SK-N-SH treated with all-trans-retinoic acid at 6 μM for 48 hours (cell line): ENCODE measurements around the gene PNMA8A.

ENCODE experiments used
- ATAC-seq: fragments of 200-7000 bp; cut with Tn5 transposase; 3 replicates; pipeline ENCODE4 v1.9.1; 2020; ENCODE audit warnings: mild to moderate bottlenecking, moderate library complexity
- ARNTL ChIP-seq: fragments of 450-650 bp; formaldehyde crosslinking; IDR thresholded peaks from 2 replicates; pipeline ENCODE4 v1.5.0; 2020; ENCODE audit warnings: low read depth, mild to moderate bottlenecking, moderate library complexity, borderline replicate concordance
- BACH2 ChIP-seq: fragments of 250-450 bp; sonication (Bioruptor Pico); IDR thresholded peaks from 2 replicates; pipeline ENCODE4 v1.9.0; 2021; ENCODE audit warnings: mild to moderate bottlenecking, borderline replicate concordance
- CSDC2 ChIP-seq: fragments of 250-450 bp; sonication (Bioruptor Pico); IDR thresholded peaks from 2 replicates; pipeline ENCODE4 v1.5.0; 2020; ENCODE audit warnings: mild to moderate bottlenecking, moderate library complexity
- CSRNP3 ChIP-seq: fragments of 250-450 bp; sonication (Bioruptor Pico); IDR thresholded peaks from 2 replicates; pipeline ENCODE4 v1.5.1; 2021; ENCODE audit warnings: mild to moderate bottlenecking, moderate library complexity
- ESRRG ChIP-seq: fragments of 250-450 bp; sonication (Bioruptor Pico); IDR thresholded peaks from 2 replicates; pipeline ENCODE4 v1.6.1; 2021; ENCODE audit warnings: mild to moderate bottlenecking
- GLIS3 ChIP-seq: fragments of 250-450 bp; sonication (Bioruptor Pico); IDR thresholded peaks from 2 replicates; pipeline ENCODE4 v1.5.0; 2020; ENCODE audit warnings: mild to moderate bottlenecking, moderate library complexity
- ISL1 ChIP-seq: fragments of 250-450 bp; sonication (Bioruptor Pico); IDR thresholded peaks from 2 replicates; pipeline ENCODE4 v2.1.2; 2022; ENCODE audit warnings: mild to moderate bottlenecking, moderate library complexity
- OSR1 ChIP-seq: fragments of 250-450 bp; sonication (Bioruptor Pico); IDR thresholded peaks from 2 replicates; pipeline ENCODE4 v1.8.0; 2022; ENCODE audit warnings: moderate library complexity, mild to moderate bottlenecking, inconsistent platforms
- POU6F1 ChIP-seq: fragments of 250-450 bp; sonication (Bioruptor Pico); IDR thresholded peaks from 2 replicates; pipeline ENCODE4 v1.8.0; 2021; ENCODE audit warnings: low read depth, mild to moderate bottlenecking, moderate library complexity, borderline replicate concordance
- PPARA ChIP-seq: fragments of 250-450 bp; sonication (Bioruptor Pico); IDR thresholded peaks from 2 replicates; pipeline ENCODE4 v1.5.0; 2020; ENCODE audit warnings: mild to moderate bottlenecking, borderline replicate concordance
- RARB ChIP-seq: fragments of 250-450 bp; sonication (Bioruptor Pico); IDR thresholded peaks from 2 replicates; pipeline ENCODE4 v1.8.0; 2021; ENCODE audit warnings: mild to moderate bottlenecking, moderate library complexity
- TCF4 ChIP-seq: fragments of 250-450 bp; sonication (Bioruptor Pico); IDR thresholded peaks from 2 replicates; pipeline ENCODE4 v1.8.0; 2021; ENCODE audit warnings: mild to moderate bottlenecking, moderate library complexity, borderline replicate concordance
- TOX ChIP-seq: fragments of 250-450 bp; sonication (Bioruptor Pico); IDR thresholded peaks from 2 replicates; pipeline ENCODE4 v1.8.0; 2021; ENCODE audit warnings: mild to moderate bottlenecking, moderate library complexity, borderline replicate concordance
- ZC3H10 ChIP-seq: fragments of 250-450 bp; sonication (Bioruptor Pico); IDR thresholded peaks from 2 replicates; pipeline ENCODE4 v1.5.1; 2021; ENCODE audit warnings: mild to moderate bottlenecking, moderate library complexity
- ZFP3 ChIP-seq: fragments of 250-450 bp; sonication (Bioruptor Pico); IDR thresholded peaks from 2 replicates; pipeline ENCODE4 v1.5.0; 2020; ENCODE audit warnings: mild to moderate bottlenecking, moderate library complexity
- ZFP30 ChIP-seq: fragments of 450-650 bp; formaldehyde crosslinking; IDR thresholded peaks from 2 replicates; pipeline ENCODE4 v1.5.0; 2022; ENCODE audit warnings: mild to moderate bottlenecking, moderate library complexity
- ZNF565 ChIP-seq: fragments of 450-650 bp; formaldehyde crosslinking; conservative IDR thresholded peaks from 2 replicates; pipeline ENCODE4 v1.5.0; 2020; ENCODE audit warnings: low read depth, mild to moderate bottlenecking, moderate library complexity
- ZNF70 ChIP-seq: fragments of 450-650 bp; formaldehyde crosslinking; IDR thresholded peaks from 2 replicates; pipeline ENCODE4 v1.5.0; 2020; ENCODE audit warnings: mild to moderate bottlenecking, moderate library complexity
- ZNF8 ChIP-seq: fragments of 450-650 bp; formaldehyde crosslinking; IDR thresholded peaks from 2 replicates; pipeline ENCODE4 v1.5.0; 2020; ENCODE audit warnings: mild to moderate bottlenecking, moderate library complexity
- TF ChIP-seq, protein P1 (sequence below): fragments of 250-450 bp; sonication (Bioruptor Pico); IDR thresholded peaks from 2 replicates; pipeline ENCODE4 v1.8.0; 2020; ENCODE audit warnings: mild to moderate bottlenecking, moderate library complexity, borderline replicate concordance
- TF ChIP-seq, protein P2 (sequence below): fragments of 250-450 bp; sonication (Bioruptor Pico); IDR thresholded peaks from 2 replicates; pipeline ENCODE4 v1.5.1; 2020; ENCODE audit warnings: low read depth, mild to moderate bottlenecking, moderate library complexity

PNMA8A gene

GRCh38 chr19:46481223-46481848, 10.0 kb upstream of the PNMA8A start:
- no peak for ATAC-seq
- TF ChIP-seq ZNF8 (CRISPR knock-in tag) (no peak), TOX (no peak), ZNF70 (no peak), ZFP30 (CRISPR knock-in tag) (no peak)
- TF ChIP-seq, protein P1, sequence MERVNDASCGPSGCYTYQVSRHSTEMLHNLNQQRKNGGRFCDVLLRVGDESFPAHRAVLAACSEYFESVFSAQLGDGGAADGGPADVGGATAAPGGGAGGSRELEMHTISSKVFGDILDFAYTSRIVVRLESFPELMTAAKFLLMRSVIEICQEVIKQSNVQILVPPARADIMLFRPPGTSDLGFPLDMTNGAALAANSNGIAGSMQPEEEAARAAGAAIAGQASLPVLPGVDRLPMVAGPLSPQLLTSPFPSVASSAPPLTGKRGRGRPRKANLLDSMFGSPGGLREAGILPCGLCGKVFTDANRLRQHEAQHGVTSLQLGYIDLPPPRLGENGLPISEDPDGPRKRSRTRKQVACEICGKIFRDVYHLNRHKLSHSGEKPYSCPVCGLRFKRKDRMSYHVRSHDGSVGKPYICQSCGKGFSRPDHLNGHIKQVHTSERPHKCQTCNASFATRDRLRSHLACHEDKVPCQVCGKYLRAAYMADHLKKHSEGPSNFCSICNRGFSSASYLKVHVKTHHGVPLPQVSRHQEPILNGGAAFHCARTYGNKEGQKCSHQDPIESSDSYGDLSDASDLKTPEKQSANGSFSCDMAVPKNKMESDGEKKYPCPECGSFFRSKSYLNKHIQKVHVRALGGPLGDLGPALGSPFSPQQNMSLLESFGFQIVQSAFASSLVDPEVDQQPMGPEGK (CRISPR knock-in tag) = no peak

GRCh38 chr19:46480415-46480814, 9.1 kb upstream of the PNMA8A start:
- TF ChIP-seq ARNTL (CRISPR knock-in tag) (no peak), ISL1 (CRISPR knock-in tag) (no peak), ZNF8 (CRISPR knock-in tag) (no peak)
- ATAC-seq = peak; percentile 57

- no peak for TF ChIP-seq CSDC2 (CRISPR knock-in tag)
- TF ChIP-seq BACH2 (CRISPR knock-in tag) = no peak
- no peak for TF ChIP-seq ZNF8 (CRISPR knock-in tag)
- no peak for ATAC-seq
Measured at GRCh38 chr19:46478356-46478986, 7.1 kb upstream of the PNMA8A start.

DNA sequence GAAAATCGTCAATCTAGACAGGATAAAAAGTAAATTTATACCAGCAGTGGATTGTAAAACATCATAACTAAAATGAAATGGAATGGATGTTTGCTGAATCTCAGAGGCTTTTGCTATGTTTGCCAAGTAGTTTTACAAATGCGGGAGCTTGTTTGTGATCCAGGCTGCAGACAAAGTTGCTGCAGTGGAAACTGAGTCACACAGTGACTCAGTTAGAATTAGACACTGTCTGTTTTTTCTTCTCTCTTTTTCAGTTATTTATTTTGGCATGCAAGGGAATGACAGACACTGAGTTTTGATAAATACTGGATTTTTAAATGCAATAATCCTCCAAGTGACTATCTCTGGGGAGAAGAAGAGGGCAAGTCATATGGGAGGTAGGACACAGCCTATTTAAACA, 4.6 kb upstream of the PNMA8A start:
- no peak for TF ChIP-seq POU6F1 (CRISPR knock-in tag)
- TF ChIP-seq BACH2 (CRISPR knock-in tag) = no peak
- no peak for TF ChIP-seq RARB
- no peak for TF ChIP-seq ARNTL (CRISPR knock-in tag)
- TF ChIP-seq ZFP3 = no peak
- TF ChIP-seq ZC3H10 = no peak
- no peak for TF ChIP-seq TCF4 (CRISPR knock-in tag)
- TF ChIP-seq ISL1 (CRISPR knock-in tag) = no peak
- no peak for TF ChIP-seq PPARA (CRISPR knock-in tag)
- TF ChIP-seq CSDC2 (CRISPR knock-in tag) = no peak
- TF ChIP-seq ZNF565 (CRISPR knock-in tag) = no peak
- TF ChIP-seq, protein P1 (CRISPR knock-in tag) = no peak
- TF ChIP-seq ZNF8 (CRISPR knock-in tag) = no peak
- no peak for TF ChIP-seq CSRNP3 (CRISPR knock-in tag)
- no peak for TF ChIP-seq GLIS3 (CRISPR knock-in tag)
- TF ChIP-seq OSR1 (CRISPR knock-in tag) = no peak
- no peak for TF ChIP-seq ZNF70
- no peak for TF ChIP-seq ESRRG
- TF ChIP-seq, protein P2, sequence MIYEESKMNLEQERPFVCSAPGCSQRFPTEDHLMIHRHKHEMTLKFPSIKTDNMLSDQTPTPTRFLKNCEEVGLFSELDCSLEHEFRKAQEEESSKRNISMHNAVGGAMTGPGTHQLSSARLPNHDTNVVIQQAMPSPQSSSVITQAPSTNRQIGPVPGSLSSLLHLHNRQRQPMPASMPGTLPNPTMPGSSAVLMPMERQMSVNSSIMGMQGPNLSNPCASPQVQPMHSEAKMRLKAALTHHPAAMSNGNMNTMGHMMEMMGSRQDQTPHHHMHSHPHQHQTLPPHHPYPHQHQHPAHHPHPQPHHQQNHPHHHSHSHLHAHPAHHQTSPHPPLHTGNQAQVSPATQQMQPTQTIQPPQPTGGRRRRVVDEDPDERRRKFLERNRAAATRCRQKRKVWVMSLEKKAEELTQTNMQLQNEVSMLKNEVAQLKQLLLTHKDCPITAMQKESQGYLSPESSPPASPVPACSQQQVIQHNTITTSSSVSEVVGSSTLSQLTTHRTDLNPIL = no peak
- no peak for ATAC-seq
